ENCODE measurements around the gene PLSCR5.

Gene PLSCR5, protein sequence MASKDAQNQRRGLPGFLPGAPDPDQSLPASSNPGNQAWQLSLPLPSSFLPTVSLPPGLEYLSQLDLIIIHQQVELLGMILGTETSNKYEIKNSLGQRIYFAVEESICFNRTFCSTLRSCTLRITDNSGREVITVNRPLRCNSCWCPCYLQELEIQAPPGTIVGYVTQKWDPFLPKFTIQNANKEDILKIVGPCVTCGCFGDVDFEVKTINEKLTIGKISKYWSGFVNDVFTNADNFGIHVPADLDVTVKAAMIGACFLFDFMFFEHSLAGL

DNA sequence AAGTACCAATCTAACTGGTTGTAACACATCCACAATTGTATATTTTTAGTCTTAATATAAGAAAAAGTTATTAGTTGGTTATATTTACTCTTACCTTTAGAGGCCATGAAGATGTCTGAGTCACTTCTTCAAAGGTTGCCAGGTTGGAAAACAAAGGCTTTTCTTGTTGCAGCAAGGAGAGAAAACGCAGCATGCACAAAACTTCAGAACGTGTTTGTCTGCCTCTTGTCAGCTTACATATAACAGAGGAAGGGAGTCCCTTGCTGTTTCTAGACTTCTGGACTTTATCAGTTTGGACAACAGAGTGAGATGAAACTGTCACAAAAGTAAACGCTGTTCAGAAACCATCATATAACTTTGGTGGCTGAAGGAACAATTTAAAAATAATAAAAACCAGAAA is at the start of gene PLSCR5:
Gene PLSCR5 (minus strand): TSS at position 241 of the 400 bp plus-strand sequence. CDS start 134 bp downstream, at position 107.
- no peak for DNase-seq (ENCODE audit: low read depth in 2 of 2, low spot score in 1 of 2)

GRCh38 chr3:146653978-146654377 is 48.8 kb upstream of the PLSCR5 start:
- no peak for DNase-seq (ENCODE audit: low read depth in 2 of 2, low spot score in 1 of 2)

GRCh38 chr3:146650691-146651442 is 45.7 kb upstream of the PLSCR5 start:
- no peak for DNase-seq (ENCODE audit: low read depth in 2 of 2, low spot score in 1 of 2)

GRCh38 chr3:146646261-146646660 is 41.1 kb upstream of the PLSCR5 start:
- no peak for DNase-seq (ENCODE audit: low read depth in 2 of 2, low spot score in 1 of 2)

DNA sequence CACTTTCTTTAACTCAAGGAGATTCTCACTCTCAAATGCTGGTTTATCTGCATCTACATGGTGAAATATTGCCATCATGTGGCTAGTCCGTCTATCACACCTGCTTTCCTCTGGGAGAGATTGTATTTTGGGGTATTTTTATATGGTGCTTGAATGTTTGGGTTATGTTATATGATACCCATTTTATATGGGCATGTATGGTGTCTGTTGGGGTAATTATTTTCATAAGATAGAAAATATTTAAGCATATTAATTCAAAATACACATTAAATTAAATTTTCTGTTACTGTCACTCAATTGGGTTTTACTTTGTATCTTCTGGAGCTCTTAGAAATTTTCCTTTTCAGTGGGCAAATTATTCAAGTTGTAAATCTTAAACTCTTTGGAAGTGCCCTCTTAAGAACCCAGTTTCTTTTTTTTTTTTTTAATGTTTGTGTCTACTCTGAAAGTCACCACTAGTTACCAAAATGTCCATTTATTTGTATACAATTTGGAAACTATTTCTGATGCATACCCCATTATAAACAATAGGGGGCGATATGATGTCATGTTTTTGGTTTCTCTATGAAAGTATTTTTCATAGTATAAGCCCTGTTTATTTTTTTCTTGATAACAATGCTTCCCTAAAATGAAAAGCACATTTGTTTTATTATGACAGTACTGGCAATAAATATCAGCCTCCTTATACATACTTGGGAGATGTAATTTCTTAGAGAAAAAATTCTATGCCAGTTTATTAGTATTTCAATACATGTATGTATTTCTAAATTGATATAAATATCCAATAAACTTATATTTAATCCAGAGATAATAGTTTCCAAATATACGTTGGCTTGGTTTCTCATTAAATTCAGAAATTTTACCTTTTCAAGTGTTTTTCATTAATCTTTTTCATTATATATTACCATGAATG is 36.1 kb upstream of the PLSCR5 start:
- DNase-seq (ENCODE audit: low read depth in 2 of 2, low spot score in 1 of 2), result no peak

DNA sequence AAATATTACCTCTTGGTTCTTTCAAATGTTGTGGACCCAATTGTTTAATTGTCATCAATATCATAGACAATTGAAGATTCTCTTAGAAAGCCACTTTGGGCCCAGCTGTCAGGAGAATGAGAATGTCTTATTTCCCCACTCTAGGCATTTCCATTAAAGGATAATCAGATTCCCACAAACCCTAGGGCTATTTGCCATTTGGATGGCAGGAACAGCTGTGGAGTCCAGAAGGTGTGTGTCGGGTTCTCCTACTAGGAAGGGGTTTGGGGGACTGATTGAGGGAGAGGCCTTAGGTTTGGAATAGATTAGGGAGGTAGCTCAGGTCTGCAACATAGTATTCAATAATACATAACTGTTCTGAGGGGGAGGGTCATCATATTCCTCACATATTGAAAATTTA is 35.2 kb upstream of the PLSCR5 start:
- DNase-seq (ENCODE audit: low read depth in 2 of 2, low spot score in 1 of 2), result no peak

GRCh38 chr3:146638718-146639117 is 33.6 kb upstream of the PLSCR5 start:
- no peak for DNase-seq (ENCODE audit: low read depth in 2 of 2, low spot score in 1 of 2)

- DNase-seq (ENCODE audit: low read depth in 2 of 2, low spot score in 1 of 2), result no peak
Measured at GRCh38 chr3:146637871-146638270, 32.7 kb upstream of the PLSCR5 start.

DNA sequence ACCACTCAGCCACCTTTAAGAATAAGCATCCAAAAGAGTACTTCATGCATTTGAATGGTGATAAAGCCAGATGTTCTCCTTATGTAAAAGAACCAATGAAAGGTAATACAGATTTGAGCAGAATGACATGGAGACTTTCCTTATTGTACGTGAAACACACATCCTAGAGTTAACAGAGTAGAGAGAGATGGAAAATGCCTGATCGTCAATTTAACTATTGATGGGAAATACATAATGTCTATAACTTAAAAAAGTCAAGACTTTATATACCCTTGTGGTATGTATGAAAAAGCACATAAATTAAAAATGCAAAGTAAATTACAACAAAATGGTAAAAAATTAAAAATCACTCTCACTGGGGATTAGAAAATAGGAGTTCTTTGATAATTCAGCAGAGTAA is 31.7 kb upstream of the PLSCR5 start:
- no peak for DNase-seq (ENCODE audit: low read depth in 2 of 2, low spot score in 1 of 2)

- no peak for DNase-seq (ENCODE audit: low read depth in 2 of 2, low spot score in 1 of 2)
Measured at GRCh38 chr3:146634346-146634745, 29.2 kb upstream of the PLSCR5 start.

DNA sequence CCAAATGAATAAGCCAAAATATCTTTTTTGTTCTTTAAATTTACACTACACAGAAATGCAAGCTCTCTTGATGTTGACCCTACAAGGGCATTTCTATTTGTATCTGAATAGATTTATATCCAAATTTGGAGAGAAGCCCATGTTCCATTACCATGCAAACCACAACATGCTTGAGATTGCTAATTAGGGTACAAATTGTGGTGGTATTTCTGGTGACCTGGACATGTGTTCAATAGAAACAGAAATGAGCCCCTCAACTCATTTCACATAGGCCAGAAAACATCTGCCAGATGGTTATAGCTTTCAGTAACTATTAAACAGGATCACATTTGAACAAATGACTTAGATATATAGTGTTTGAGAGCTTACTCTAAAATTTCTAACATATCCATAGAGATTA is 23.5 kb upstream of the PLSCR5 start:
- no peak for DNase-seq (ENCODE audit: low read depth in 2 of 2, low spot score in 1 of 2)

GRCh38 chr3:146626403-146627122 is 21.4 kb upstream of the PLSCR5 start:
- no peak for DNase-seq (ENCODE audit: low read depth in 2 of 2, low spot score in 1 of 2)

DNA sequence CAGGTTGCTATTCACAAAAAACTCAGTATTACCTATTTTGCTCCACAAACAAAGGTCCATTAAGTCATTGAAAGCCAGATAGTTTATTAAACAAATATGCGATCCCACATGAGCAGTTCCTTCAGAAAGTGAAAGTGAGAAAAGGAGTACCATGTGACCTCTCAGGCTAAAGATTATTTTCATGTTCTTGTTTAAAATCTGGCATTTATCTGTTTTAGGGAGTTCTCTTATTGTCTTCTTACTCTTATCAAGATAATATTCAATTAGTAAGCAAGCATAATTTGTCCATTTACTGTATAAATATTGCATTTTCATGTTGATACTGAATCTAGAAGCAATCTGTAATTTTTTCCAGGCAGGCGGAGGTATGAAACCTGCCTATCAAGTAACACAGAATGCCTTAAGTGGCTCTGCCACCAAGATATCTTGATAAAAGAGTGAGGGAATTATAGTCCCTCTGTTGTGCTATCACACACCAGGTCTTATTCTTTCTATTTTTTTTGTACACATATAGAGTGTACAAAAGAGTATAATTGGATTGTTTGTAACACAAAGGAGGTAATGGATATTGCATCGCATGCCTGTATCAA is 20.1 kb upstream of the PLSCR5 start:
- DNase-seq (ENCODE audit: low read depth in 2 of 2, low spot score in 1 of 2), result no peak

GRCh38 chr3:146621723-146622122 is 16.6 kb upstream of the PLSCR5 start:
- no peak for DNase-seq (ENCODE audit: low read depth in 2 of 2, low spot score in 1 of 2)

DNA sequence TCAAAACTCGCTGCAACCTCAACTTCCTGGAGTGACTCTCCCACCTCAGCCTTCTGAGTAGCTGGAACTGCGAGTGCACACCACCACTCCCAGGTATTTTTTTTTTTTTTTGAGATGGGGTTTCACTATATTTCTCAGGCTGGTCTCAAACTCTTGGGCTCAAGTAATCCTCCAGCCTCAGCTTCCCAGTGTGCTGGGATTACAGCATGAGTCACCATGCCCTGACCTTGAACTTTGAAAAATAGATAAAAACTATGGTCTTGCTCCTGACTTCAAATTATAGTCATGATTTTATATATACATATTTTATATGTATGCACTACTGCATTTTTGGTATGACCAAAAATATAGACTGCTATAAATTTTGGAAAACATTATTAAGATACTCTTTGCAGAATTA is 6.9 kb upstream of the PLSCR5 start:
- no peak for DNase-seq (ENCODE audit: low read depth in 2 of 2, low spot score in 1 of 2)

DNA sequence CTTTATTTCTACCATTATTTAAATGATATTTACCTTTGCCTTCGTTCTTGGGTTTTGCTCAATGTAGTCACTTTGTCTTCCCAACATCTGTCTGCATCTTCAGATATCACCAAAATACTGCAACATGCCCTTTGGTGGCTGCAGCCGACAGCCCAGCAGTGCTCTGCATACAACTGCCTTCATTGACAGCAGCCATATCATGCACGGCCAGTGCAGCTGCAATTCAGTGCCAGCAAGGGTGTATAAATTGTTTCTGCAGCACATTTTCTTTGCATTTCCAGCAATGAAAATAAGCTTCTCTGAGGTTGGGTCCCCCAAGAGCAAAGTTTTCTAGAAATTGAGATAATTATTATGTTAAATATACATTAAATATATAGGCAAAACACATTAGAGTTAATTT is 6.0 kb upstream of the PLSCR5 start:
- no peak for DNase-seq (ENCODE audit: low read depth in 2 of 2, low spot score in 1 of 2)

DNA sequence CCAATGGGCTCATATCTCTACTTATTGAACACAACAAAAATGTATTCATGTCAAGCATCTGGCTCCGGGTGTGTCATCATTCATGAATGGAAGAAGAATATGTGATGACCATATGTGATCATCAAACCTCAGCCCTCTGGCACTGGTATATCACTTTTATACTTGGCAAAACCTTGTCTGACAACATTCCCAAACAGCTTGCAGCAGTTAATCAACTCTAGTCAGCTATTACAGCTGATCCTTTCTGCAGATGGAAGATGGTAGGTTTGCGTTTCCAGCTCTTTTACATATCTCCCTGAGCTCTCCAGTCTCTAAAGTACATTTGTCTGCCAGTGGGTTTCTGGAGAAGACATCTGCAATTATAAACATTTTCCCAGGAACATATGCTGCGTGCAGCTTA is 6.6 kb downstream of the PLSCR5 start:
- DNase-seq (ENCODE audit: low read depth in 2 of 2, low spot score in 1 of 2), result no peak

GRCh38 chr3:146594843-146595482 is 10.2 kb downstream of the PLSCR5 start:
- no peak for DNase-seq (ENCODE audit: low read depth in 2 of 2, low spot score in 1 of 2)

- DNase-seq (ENCODE audit: low read depth in 2 of 2, low spot score in 1 of 2), result no peak
Measured at GRCh38 chr3:146593776-146594175, 11.4 kb downstream of the PLSCR5 start.

- no peak for DNase-seq (ENCODE audit: low read depth in 2 of 2, low spot score in 1 of 2)
Measured at GRCh38 chr3:146590521-146590920, 14.6 kb downstream of the PLSCR5 start.

Measured in stimulated activated CD8-positive, alpha-beta memory T cell treated with anti-CD3 and anti-CD28 coated beads, Interleukin-4, amount 100 ng/mL, for 4 hours (primary cell).